ENCODE measurements around the gene ZNF45.
A peak's percentile ranks its signal among the peaks of the same experiment; 100 is the strongest.
"Not testable (repeated sequence)": the region's sequence is repeated elsewhere in the genome, so short reads cannot be mapped to it uniquely, and the experiment has no call there.

Gene ZNF45

DNA sequence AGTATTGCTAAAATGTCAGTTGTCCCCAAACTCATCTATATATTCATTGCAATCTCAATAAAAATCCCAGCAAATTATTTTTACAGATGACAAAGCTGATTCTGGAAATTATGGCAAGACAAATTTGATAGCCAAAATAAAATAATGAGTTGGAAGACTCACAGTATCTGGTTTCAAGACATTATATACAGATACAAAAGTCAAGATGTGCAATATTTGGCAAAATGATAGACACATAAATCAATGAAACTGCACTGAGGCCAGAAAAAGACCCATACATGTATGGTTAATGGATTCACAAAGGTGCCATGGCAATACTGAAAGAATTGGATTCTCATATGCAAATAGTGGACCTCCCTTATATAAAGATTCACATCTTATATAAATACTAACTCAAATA, 24.2 kb downstream of the ZNF45 start:
- no peak for DNase-seq

DNA sequence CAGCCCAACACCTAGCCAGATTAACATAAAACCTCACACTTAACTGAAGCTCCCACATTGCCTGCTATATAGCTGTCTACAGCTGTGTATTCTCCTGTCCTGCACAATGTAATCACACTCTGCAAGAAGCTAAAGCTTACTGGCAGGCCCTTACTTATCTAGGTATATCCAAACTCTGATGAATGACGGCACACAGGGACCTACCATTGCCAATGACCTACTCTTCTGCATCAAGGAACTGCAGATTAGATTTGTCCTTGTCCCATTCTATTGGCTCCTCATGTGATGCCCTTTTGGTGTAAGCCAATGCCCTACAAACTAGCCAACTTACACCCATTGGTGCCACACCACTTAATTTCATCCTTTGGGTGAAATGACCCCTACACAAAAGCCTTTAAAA, 26.4 kb downstream of the ZNF45 start:
- DNase-seq = no peak

DNA sequence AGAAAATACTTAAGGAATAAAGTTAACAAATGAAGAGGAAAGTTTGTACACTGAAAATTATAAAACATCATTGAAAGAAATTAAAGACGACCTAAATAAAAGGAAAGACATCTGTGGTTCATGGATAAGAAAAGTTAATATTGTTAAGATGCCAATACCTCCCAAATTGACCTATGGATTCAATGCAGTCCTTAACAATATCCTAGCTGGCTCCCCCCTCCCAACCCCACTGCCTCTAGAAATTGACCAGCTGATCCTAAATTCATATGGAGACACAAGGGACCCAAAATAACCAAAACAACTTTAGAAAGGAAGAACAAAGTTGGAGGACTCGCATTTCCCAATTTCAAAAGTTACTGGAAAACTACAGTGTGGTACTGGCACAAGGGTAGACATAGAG, 28.3 kb downstream of the ZNF45 start:
- no peak for DNase-seq

DNA sequence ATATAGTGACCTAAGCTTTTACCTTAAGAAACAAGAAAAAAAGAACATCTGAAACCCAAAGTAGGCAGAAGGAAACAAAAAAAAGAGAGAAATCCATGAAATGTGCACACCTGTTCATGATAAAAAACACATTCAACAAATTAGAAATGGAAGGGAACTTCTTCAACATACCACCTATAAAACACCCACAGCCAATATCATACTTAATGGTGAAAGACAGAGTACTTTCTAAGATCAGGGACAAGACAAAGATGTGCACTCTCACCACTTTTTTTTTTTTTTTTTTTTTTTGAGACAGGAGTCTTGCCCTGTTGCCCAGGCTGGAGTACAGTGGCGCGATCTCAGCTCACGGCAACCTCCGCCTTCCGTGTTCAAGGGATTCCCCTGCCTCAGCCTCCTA, 29.2 kb downstream of the ZNF45 start:
- DNase-seq = no peak

DNA sequence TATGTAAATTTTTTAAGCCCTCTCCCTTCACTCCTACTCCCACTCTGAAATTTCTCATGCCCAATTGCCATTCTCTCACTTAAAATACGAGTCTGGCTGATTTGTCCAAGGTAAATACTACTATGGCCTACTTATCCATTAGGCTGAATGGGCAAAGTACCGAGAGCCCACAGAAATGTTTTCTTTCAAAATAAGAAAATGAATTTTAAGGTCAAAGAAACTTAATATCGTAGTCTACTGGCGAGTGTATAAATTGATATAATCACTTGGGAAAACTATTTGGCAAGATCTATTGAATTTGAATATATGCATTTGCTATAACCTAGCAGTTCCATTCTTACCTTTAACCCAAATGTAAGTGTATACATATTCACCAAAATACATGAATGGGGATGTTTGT, 32.7 kb downstream of the ZNF45 start:
- DNase-seq = no peak

DNA sequence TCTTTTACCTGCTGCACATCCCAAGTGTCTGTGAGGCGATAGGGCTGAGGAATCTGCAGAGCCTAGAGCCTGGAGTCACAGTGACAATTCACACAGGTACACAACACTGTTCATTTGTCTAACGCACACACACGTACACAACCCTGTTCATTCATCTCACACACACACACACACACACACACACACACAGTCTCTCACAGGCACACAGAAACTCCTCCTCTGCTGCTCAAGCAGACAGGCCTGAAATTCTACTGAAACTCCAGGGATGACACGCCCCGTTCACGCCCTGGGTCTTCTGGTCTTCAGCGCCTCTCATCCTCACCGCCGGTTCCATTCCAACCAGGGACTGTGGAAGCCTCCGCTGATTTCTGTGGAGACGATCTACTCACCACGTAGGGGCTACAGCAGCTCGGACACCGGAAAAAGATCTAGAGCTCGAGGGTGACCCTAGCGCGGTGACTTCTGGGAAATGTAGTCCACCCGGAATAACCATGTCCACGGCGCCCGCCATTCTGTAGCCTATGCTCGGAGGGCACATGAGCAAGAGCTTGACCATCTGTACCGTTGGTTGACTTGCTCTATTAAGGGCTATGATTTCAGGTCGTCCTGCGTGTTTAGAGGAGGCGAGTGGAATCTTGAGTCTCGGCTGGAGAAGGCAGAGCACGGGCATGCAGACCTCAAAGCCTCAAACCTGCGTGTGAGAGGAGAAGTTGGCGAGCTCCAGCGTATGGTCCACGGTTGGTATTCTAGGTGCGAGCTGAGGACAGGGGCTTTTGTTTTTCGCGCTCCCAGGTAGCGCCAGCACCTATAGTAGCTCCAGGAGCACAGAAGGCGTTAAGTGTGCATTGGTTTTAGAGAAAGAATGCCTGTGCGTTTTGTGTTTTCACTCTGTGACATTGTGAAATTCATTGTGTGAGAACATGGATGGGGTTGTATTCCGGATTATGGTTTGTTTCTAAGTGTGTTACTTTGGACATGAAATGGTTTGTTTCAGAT, 33.4 kb downstream of the ZNF45 start:
- peak; percentile 47 to 64 for DNase-seq

DNA sequence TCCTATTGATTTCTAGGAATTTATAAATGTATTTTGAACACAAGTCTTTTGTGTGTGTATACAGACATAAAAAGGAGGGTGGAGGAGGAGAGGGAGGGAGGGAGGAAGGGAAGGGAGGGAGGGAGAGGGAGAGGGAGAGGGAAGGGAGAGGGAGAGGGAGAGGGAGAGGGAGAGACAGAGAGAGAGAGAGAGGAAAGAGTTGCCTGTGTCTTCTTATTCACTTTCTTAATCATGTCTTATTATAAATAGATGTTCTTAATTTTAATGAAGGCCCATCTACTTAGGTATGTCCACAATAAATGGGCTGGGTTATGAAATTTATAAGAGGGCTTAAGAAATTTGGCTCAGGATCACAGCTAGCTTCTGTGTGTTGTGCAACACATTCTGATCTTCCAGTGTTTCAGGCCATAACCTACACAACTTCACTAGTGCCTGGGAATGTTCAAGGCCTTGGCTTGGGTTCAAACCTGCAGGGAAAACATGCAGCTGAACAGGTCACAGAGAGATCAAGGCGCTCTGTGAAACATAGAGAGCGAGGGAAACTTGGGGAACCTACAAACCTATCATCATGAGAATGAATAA, 39.3 kb downstream of the ZNF45 start:
- no peak for DNase-seq

DNA sequence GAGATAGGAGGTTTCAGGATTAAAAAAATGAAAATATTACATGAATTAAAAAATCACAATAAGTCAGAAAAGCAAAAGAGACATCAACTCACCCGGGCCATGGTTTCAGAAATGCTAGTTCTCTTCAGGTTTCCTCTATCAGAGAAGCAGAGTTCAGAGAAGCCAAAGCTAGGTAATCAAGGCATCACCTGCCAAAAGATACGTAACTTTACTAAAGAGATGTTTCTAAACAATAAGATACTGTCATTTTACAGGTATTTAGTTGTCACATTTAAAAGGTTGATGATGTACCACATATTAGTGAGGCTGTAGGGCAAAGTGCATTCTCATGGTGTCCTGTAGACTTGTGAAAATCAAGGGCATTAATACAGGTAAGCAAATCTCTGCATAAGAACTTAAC, 51.2 kb downstream of the ZNF45 start, which contains the start of gene ZNF404:
Gene ZNF404 (minus strand): TSS at position 101 of the 400 bp plus-strand sequence.
- no peak for DNase-seq

DNA sequence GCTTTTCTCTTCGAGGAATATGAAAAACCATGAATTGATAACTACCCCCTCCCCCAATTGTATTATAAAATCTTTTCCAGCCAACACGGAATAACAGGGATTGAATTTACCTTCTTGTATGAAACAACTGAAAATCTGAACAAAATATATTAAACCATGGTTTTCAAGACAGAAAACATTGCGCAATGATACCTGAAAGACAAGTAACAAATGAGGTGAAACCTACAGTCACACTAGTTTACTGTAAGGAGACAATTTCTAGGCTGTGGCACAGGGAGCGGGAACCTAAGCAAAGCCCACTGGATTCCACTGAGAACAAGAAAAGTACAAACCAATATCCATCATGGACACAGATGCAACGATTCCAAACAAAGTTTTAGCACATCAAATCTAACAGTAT, 54.6 kb downstream of the ZNF45 start:
- no peak for DNase-seq

DNA sequence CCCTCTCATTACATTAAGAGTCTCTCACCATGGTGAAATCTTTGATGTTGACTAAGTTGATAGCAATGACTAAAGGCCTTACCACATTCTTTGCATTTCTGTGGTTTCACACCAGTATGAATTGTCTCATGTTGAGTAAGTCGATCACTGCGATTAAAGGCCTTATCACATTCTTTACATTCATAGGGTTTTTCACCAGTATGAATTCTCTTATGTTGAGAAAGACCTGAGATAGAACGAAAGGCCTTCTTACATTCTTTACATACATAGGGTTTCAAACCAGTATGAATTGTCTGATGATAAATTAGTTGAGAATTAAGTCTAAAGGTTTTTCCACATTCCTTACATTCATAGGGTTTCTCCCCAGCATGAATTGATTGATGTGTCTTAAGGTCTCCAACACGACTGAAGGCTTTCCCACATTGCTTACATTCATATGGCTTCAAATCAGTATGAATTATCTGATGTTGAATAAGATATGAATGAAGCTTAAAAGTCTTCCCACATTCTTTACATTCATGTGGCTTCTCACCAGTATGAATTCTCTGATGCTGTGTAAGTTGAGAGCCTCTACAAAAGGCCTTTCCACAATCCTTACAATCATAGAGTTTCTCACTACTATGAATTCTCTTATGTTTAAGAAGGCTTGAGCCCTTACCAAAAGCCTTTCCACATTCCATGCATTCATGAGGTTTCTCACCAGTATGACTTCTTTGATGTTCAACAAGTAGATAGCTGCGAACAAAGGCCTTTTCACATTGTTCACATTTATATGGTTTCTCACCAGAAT, 62.3 kb downstream of the ZNF45 start:
- no peak for DNase-seq

DNA sequence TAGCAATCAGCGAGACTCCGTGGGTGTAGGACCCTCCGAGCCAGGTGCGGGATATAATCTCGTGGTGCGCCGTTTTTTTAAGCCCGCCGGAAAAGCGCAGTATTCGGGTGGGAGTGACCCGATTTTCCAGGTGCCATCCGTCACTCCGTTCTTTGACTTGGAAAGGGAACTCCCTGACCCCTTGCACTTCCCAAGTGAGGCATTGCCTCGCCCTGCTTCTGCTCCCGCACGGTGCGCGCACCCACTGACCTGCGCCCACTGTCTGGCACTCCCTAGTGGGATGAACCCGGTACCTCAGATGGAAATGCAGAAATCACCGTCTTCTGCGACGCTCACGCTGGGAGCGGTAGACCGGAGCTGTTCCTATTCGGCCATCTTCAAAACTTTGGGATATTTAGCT, 68.2 kb downstream of the ZNF45 start:
- DNase-seq = not testable (repeated sequence)
